GM12875 (cell line): ENCODE data around the gene SRP68.

ENCODE experiments used
- H3K4me3 ChIP-seq: one replicate; pipeline ENCODE4 v1.5.1; 2011; ENCODE audit warnings: low read depth, low read length, control low read depth
- CTCF ChIP-seq: IDR thresholded peaks from 2 replicates; pipeline ENCODE4 v1.5.1; 2011; ENCODE audit warnings: low read depth, mild to moderate bottlenecking, control low read depth, inconsistent platforms, low read length, moderate library complexity, borderline replicate concordance; ENCODE audit not compliant: insufficient read depth

SRP68 gene

GRCh38 chr17:76089680-76090516, 17.6 kb upstream of the SRP68 start:
- no peak overlapping the region for H3K4me3 ChIP-seq
- TF ChIP-seq CTCF: no peak

- TF ChIP-seq CTCF: no peak
These were observed 16.7 kb upstream of the SRP68 start for GRCh38 chr17:76088868-76089576.

GRCh38 chr17:76088041-76088867, 15.9 kb upstream of the SRP68 start:
- no peak overlapping the region for H3K4me3 ChIP-seq
- TF ChIP-seq CTCF: peak; percentile 24; the same call in 1 of the 2 replicates

More at GRCh38 chr17:76088868-76089576, 16.7 kb upstream of the SRP68 start:
- H3K4me3 ChIP-seq: no peak overlapping the region

GRCh38 chr17:76087531-76087930, 15.2 kb upstream of the SRP68 start:
- TF ChIP-seq CTCF: no peak
- no peak overlapping the region for H3K4me3 ChIP-seq

- no peak for TF ChIP-seq CTCF
These were observed 14.1 kb upstream of the SRP68 start for GRCh38 chr17:76086384-76086783.

GRCh38 chr17:76085731-76086366, 13.5 kb upstream of the SRP68 start:
- no peak for TF ChIP-seq CTCF
- H3K4me3 ChIP-seq: no peak overlapping the region

More at GRCh38 chr17:76086384-76086783, 14.1 kb upstream of the SRP68 start:
- no peak overlapping the region for H3K4me3 ChIP-seq
